Esophagus squamous epithelium (tissue), 4 donors: Measurements from ENCODE around the gene NTMT1.

Source experiments
- POLR2A ChIP-seq, 4 donors: fragments of 450-650 bp; IDR thresholded peaks; one replicate each; pipeline ENCODE4 v1.6.1; 2017; ENCODE audit warnings: antibody characterized with exemption in 4 of 4, mild to moderate bottlenecking in 4 of 4, moderate library complexity in 3 of 4
- TF ChIP-seq, protein P1 (sequence below), 6 experiments: fragments of 450-650 bp in 4 of 6; fragments of 200-600 bp in 2 of 6; sonication (generic) in 2 of 6; IDR thresholded peaks; one replicate each; pipeline ENCODE4 v1.5.1; 2016 to 2019; ENCODE audit warnings: antibody characterized with exemption in 6 of 6, mild to moderate bottlenecking in 4 of 6, moderate library complexity in 4 of 6

- TF ChIP-seq, protein P1, sequence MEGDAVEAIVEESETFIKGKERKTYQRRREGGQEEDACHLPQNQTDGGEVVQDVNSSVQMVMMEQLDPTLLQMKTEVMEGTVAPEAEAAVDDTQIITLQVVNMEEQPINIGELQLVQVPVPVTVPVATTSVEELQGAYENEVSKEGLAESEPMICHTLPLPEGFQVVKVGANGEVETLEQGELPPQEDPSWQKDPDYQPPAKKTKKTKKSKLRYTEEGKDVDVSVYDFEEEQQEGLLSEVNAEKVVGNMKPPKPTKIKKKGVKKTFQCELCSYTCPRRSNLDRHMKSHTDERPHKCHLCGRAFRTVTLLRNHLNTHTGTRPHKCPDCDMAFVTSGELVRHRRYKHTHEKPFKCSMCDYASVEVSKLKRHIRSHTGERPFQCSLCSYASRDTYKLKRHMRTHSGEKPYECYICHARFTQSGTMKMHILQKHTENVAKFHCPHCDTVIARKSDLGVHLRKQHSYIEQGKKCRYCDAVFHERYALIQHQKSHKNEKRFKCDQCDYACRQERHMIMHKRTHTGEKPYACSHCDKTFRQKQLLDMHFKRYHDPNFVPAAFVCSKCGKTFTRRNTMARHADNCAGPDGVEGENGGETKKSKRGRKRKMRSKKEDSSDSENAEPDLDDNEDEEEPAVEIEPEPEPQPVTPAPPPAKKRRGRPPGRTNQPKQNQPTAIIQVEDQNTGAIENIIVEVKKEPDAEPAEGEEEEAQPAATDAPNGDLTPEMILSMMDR (IDR thresholded peaks at IDR 0.05): no peak
- no peak for TF ChIP-seq POLR2A (IDR thresholded peaks at IDR 0.05)
Measured at GRCh38 chr9:129647635-129648034, 21.7 kb downstream of the NTMT1 start.
